IPS DF 6.9 (cell line): ENCODE results near the gene TMEM150A.
"Not testable (repeated sequence)": the region's sequence is repeated elsewhere in the genome, so short reads cannot be mapped to it uniquely, and the experiment has no call there.

ENCODE experiments used
- DNase-seq: peaks from one replicate; pipeline ENCODE4 v3.0.0-alpha.2; 2013; ENCODE audit warnings: low read depth, low spot score
- H3K27ac ChIP-seq: one replicate; pipeline ENCODE4 v1.5.1; 2013; ENCODE audit warnings: low read length, control low read depth
- H3K27me3 ChIP-seq: 2 replicates; pipeline ENCODE4 v1.6.1; 2013; ENCODE audit warnings: mild to moderate bottlenecking, low read length; ENCODE audit not compliant: control insufficient read depth, insufficient read depth
- H3K36me3 ChIP-seq: 2 replicates; pipeline ENCODE4 v1.6.1; 2013; ENCODE audit warnings: low read length; ENCODE audit not compliant: control insufficient read depth, insufficient read depth
- H3K4me1 ChIP-seq: 2 replicates; pipeline ENCODE4 v1.6.1; 2013; ENCODE audit warnings: low read length; ENCODE audit not compliant: control insufficient read depth, insufficient read depth
- H3K4me3 ChIP-seq: 2 replicates; pipeline ENCODE4 v1.5.1; 2013; ENCODE audit warnings: mild to moderate bottlenecking, low read length
- H3K9me3 ChIP-seq: 2 replicates; pipeline ENCODE4 v1.6.1; 2013; ENCODE audit warnings: low read length, inconsistent platforms; ENCODE audit not compliant: control insufficient read depth, insufficient read depth
- WGBS: extraction: QIAGEN DNeasy Blood & Tissue Kit; methylation state at CpG from one replicate; pipeline ENCODE4 v1.1.7; 2013; ENCODE audit warnings: mixed read lengths, missing lambda C conversion rate; ENCODE audit not compliant: insufficient read length, insufficient coverage; 5-methylcytosine and 5-hydroxymethylcytosine counted together

Gene TMEM150A

DNA sequence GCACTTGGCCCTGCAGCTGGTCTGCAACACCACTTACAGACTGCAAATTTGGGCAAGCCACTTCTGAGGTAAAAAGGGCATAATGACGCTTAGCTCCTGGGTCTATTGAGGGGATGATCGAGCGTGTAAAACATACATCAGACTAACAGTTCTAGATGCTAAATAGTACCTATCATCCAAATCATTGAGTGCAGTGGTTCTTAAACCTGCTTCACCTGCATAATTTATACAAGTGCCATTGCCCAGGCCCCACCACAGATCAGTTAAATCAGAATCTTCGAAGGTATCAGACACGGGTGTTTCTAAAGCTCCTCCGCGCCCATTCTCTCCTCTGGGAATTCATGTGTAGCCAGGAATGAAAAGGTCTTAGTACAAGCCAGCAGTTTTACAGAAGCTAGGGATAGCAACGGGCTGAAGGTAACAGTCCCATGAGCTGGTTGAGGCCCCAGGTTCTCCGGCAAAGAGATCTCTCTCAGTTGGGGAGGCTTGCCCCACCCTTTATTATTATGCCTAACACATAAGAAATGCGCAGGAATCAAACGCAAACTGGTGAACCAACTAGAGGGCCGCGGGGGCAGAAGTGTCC, 7.7 kb downstream of the TMEM150A start:
- Histone ChIP-seq H3K27ac (no peak overlapping the region), H3K36me3 (0 out of 2 replicates have a peak, but pooled peaks cover 4% of the 10 kb centered on the region), H3K4me1 (no peaks in the 10 kb centered on the region; the same call in 1 of the 2 replicates), H3K9me3 (no peaks in the 10 kb centered on the region), H3K4me3 (peak overlapping the region; percentile 67; the same call in 1 of the 2 replicates), H3K27me3 (no peaks in the 10 kb centered on the region)
- DNase-seq: no peak
- WGBS: no CpG with 5 or more reads among the region's 13 CpGs

GRCh38 chr2:85593023-85593422, 9.5 kb downstream of the TMEM150A start:
- no peak for DNase-seq
- Histone ChIP-seq H3K9me3 (no peaks in the 10 kb centered on the region), H3K4me1 (no peaks in the 10 kb centered on the region), H3K27ac (no peak overlapping the region), H3K36me3 (peaks cover 4% of the 10 kb centered on the region; the same call in 1 of the 2 replicates), H3K4me3 (no peak overlapping the region), H3K27me3 (no peaks in the 10 kb centered on the region)
- WGBS: no CpG with 5 or more reads among the region's 3 CpGs

- not testable (repeated sequence) for H3K4me3 ChIP-seq, H3K27ac ChIP-seq, H3K9me3 ChIP-seq, H3K4me1 ChIP-seq, H3K36me3 ChIP-seq, H3K27me3 ChIP-seq, DNase-seq
- WGBS: no CpG with 5 or more reads among the region's 9 CpGs
Measured at GRCh38 chr2:85592299-85592698, 10.2 kb downstream of the TMEM150A start.

- no peaks in the 10 kb centered on the region for H3K27me3 ChIP-seq
- H3K27ac ChIP-seq: no peak overlapping the region
- H3K4me1 ChIP-seq: no peaks in the 10 kb centered on the region
- no peaks in the 10 kb centered on the region for H3K9me3 ChIP-seq
- no peak overlapping the region for H3K4me3 ChIP-seq
- no peak for DNase-seq
- H3K36me3 ChIP-seq: no peaks in the 10 kb centered on the region; the same call in 1 of the 2 replicates
- WGBS: no CpG with 5 or more reads among the region's 12 CpGs
Measured at GRCh38 chr2:85591563-85591962, 10.9 kb downstream of the TMEM150A start.

DNA sequence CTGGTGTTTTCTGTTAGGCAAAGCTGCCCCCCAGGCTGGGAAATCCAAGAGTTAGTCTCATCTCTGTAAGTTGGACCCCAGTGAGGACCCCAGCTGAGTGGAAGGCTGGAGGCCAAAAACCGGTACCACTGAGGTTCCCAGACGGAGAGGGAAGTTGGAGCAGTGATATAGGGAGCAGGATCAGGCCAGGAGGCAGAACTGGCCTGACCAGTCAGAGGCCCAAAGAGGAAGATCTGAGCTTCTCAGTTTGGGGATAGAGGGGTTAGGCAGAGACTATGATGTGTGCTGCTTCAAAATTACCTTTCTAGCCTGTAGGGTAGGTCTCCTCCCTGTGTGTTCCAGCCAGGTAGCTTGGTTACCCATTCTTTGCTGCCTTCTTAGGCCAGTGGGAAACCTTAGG, 11.5 kb downstream of the TMEM150A start:
- DNase-seq: no peak
- Histone ChIP-seq H3K36me3 (no peaks in the 10 kb centered on the region; the same call in 1 of the 2 replicates), H3K4me3 (no peak overlapping the region), H3K9me3 (no peaks in the 10 kb centered on the region), H3K27me3 (no peaks in the 10 kb centered on the region), H3K4me1 (no peaks in the 10 kb centered on the region), H3K27ac (no peak overlapping the region)
- WGBS: no CpG with 5 or more reads among the region's 2 CpGs

GRCh38 chr2:85589982-85590791, 12.3 kb downstream of the TMEM150A start:
- no CpG with 5 or more reads among the region's 7 CpGs for WGBS
- Histone ChIP-seq H3K27ac (no peak overlapping the region), H3K27me3 (no peaks in the 10 kb centered on the region; the same call in 1 of the 2 replicates), H3K4me1 (no peaks in the 10 kb centered on the region), H3K4me3 (no peak overlapping the region), H3K36me3 (no peaks in the 10 kb centered on the region; the same call in 1 of the 2 replicates), H3K9me3 (no peaks in the 10 kb centered on the region)
- no peak for DNase-seq

GRCh38 chr2:85589181-85589580, 13.3 kb downstream of the TMEM150A start:
- Histone ChIP-seq H3K9me3 (no peaks in the 10 kb centered on the region), H3K4me1 (no peaks in the 10 kb centered on the region), H3K27me3 (peaks cover 4% of the 10 kb centered on the region; the same call in 1 of the 2 replicates), H3K36me3 (no peaks in the 10 kb centered on the region; the same call in 1 of the 2 replicates), H3K4me3 (no peak overlapping the region), H3K27ac (no peak overlapping the region)
- no peak for DNase-seq
- no CpG with 5 or more reads among the region's 4 CpGs for WGBS

DNA sequence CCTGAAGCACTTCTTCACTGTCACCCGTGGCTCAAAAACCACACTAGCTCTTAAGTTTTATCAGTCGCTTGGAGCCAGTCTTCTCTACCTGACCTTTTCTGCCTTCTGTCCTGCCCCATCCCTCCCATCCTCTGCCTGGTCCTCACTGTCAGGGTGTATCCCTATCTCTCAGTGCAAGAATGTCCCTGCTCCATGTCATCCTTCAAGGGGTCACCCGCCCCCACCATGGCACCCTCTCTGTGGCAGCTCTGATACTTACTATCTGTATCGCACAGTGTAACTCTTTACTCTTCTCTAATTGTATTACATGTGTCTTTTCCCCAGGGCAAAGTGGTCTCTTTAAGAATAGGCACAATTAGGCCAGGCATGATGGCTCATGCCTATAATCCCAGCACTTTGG, 13.9 kb downstream of the TMEM150A start:
- Histone ChIP-seq H3K9me3 (no peaks in the 10 kb centered on the region), H3K4me1 (no peaks in the 10 kb centered on the region), H3K4me3 (no peak overlapping the region), H3K27me3 (peaks cover 8% of the 10 kb centered on the region; the same call in 1 of the 2 replicates), H3K27ac (no peak overlapping the region), H3K36me3 (no peaks in the 10 kb centered on the region; the same call in 1 of the 2 replicates)
- DNase-seq: no peak
- WGBS: no CpG with 5 or more reads among the region's 4 CpGs

GRCh38 chr2:85588236-85588635, 14.3 kb downstream of the TMEM150A start:
- peaks cover 9% of the 10 kb centered on the region; the same call in 1 of the 2 replicates for H3K27me3 ChIP-seq
- WGBS: no CpG with 5 or more reads among the region's 4 CpGs
- no peaks in the 10 kb centered on the region for H3K9me3 ChIP-seq
- H3K27ac ChIP-seq: no peak overlapping the region
- no peak for DNase-seq
- no peaks in the 10 kb centered on the region for H3K4me1 ChIP-seq
- no peak overlapping the region for H3K4me3 ChIP-seq
- H3K36me3 ChIP-seq: no peaks in the 10 kb centered on the region; the same call in 1 of the 2 replicates

DNA sequence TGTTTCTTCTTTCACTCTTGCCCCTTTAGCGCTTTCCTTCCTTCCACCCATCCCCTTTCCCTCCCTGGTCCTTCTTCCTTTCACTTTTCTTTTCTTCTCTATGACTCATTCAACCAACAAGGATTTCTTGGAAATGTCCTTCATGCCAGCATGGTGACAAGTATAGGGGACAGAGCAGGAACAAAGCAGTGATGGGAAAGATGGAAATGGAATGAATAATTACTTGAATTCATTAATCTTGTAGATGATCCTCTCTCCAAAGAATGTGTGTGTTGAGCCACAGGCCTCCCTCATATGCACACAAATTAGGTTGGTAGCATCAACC, 16.8 kb downstream of the TMEM150A start:
- no peak overlapping the region for H3K27ac ChIP-seq
- no peaks in the 10 kb centered on the region for H3K4me1 ChIP-seq
- DNase-seq: no peak
- WGBS: no CpG with 5 or more reads among the region's 1 CpG
- no peaks in the 10 kb centered on the region; the same call in 1 of the 2 replicates for H3K36me3 ChIP-seq
- H3K9me3 ChIP-seq: no peaks in the 10 kb centered on the region
- no peak overlapping the region for H3K4me3 ChIP-seq
- H3K27me3 ChIP-seq: peaks cover 9% of the 10 kb centered on the region; the same call in 1 of the 2 replicates
